Astrocyte (in vitro differentiated cells and primary cell): ENCODE measurements around the gene NOMO2. TPM values are rescaled to one million over a fixed set of nuclear protein-coding genes. Genes with fewer than 3 reads are reported as not detected.
"Not testable (repeated sequence)": the region's sequence is repeated elsewhere in the genome, so short reads cannot be mapped to it uniquely, and the experiment has no call there.

ENCODE experiments used
- DNase-seq: peaks from one replicate; pipeline ENCODE4 v3.0.0-alpha.2; 2010; ENCODE audit warnings: low read depth
- FAIRE-seq: peaks from 2 replicates; lab custom pipeline; 2011; peaks lifted over from hg19 to GRCh38; lab: Jason Lieb, UNC
- H2AFZ ChIP-seq: 2 replicates; pipeline ENCODE4 v1.6.0; 2012; ENCODE audit warnings: low read depth, low read length, inconsistent platforms
- H3K27ac ChIP-seq: 2 replicates; pipeline ENCODE4 v1.5.1; 2011; ENCODE audit warnings: low read depth, low read length, inconsistent platforms
- H3K27me3 ChIP-seq: 2 replicates; pipeline ENCODE4 v1.6.0; 2011; ENCODE audit warnings: low read length, inconsistent platforms; ENCODE audit not compliant: insufficient read depth
- H3K36me3 ChIP-seq: 2 replicates; pipeline ENCODE4 v1.5.1; 2011; ENCODE audit warnings: low read length, inconsistent platforms; ENCODE audit not compliant: insufficient read depth
- H3K4me1 ChIP-seq: 2 replicates; pipeline ENCODE4 v1.5.1; 2011; ENCODE audit warnings: low read length, inconsistent platforms; ENCODE audit not compliant: insufficient read depth
- H3K4me2 ChIP-seq: 2 replicates; pipeline ENCODE4 v1.6.0; 2012; ENCODE audit warnings: low read length, inconsistent platforms
- H3K4me3 ChIP-seq: 2 replicates; pipeline ENCODE4 v1.5.1; 2011; ENCODE audit warnings: low read depth, mild to moderate bottlenecking, low read length, inconsistent platforms; ENCODE audit not compliant: insufficient read depth
- H3K79me2 ChIP-seq: 2 replicates; pipeline ENCODE4 v1.6.0; 2012; ENCODE audit warnings: mild to moderate bottlenecking, low read length, inconsistent platforms; ENCODE audit not compliant: insufficient read depth
- H3K9ac ChIP-seq: 2 replicates; pipeline ENCODE4 v1.6.0; 2012; ENCODE audit warnings: mild to moderate bottlenecking, low read length, inconsistent platforms
- H3K9me3 ChIP-seq: 2 replicates; pipeline ENCODE4 v1.5.1; 2012; ENCODE audit warnings: low read depth, mild to moderate bottlenecking, low read length, inconsistent platforms; ENCODE audit not compliant: insufficient read depth
- H4K20me1 ChIP-seq: 2 replicates; pipeline ENCODE4 v1.6.0; 2012; ENCODE audit warnings: low read length, inconsistent platforms; ENCODE audit not compliant: insufficient read depth
- H3K27ac Mint-ChIP-seq: one replicate; pipeline ENCODE4 v1.8.0; 2021; ENCODE audit warnings: mild to moderate bottlenecking, mixed read lengths; ENCODE audit not compliant: unreplicated experiment
- H3K27me3 Mint-ChIP-seq: one replicate; pipeline ENCODE4 v1.8.0; 2021; ENCODE audit warnings: low read depth, mixed read lengths; ENCODE audit not compliant: unreplicated experiment
- H3K36me3 Mint-ChIP-seq: one replicate; pipeline ENCODE4 v1.8.0; 2021; ENCODE audit warnings: low read depth, mixed read lengths; ENCODE audit not compliant: unreplicated experiment
- H3K4me1 Mint-ChIP-seq: one replicate; pipeline ENCODE4 v1.8.0; 2021; ENCODE audit warnings: low read depth, mixed read lengths; ENCODE audit not compliant: unreplicated experiment
- H3K4me3 Mint-ChIP-seq: one replicate; pipeline ENCODE4 v1.8.0; 2021; ENCODE audit warnings: mild to moderate bottlenecking, moderate library complexity, mixed read lengths; ENCODE audit not compliant: unreplicated experiment
- H3K9me3 Mint-ChIP-seq: one replicate; pipeline ENCODE4 v1.8.0; 2021; ENCODE audit warnings: mild to moderate bottlenecking, mixed read lengths; ENCODE audit not compliant: unreplicated experiment
- total RNA-seq: library from RNA; stranded (reverse); gene quantifications from 2 replicates; pipeline ENCODE4 v1.2.1, GENCODE V29; 2021

NOMO2 gene
- total RNA-seq, 1 donor from 2014 or later: 269 TPM

GRCh38 chr16:18560416-18561220, 1.3 kb downstream of the NOMO2 start:
- not testable (repeated sequence) for H3K27ac Mint-ChIP-seq, H3K9me3 Mint-ChIP-seq, DNase-seq, H2AFZ ChIP-seq, H3K36me3 Mint-ChIP-seq, H3K27me3 Mint-ChIP-seq, H3K4me1 Mint-ChIP-seq, H3K36me3 ChIP-seq, H4K20me1 ChIP-seq, FAIRE-seq, H3K27ac ChIP-seq, H3K27me3 ChIP-seq, H3K9me3 ChIP-seq, H3K4me1 ChIP-seq
- Histone ChIP-seq H3K9ac (peak overlapping the region; percentile 67), H3K79me2 (peaks cover 11% of the 10 kb centered on the region), H3K4me3 (peak overlapping the region; percentile 52), H3K4me2 (peak overlapping the region; percentile 78)
- H3K4me3 Mint-ChIP-seq: peak overlapping the region; percentile 81

DNA sequence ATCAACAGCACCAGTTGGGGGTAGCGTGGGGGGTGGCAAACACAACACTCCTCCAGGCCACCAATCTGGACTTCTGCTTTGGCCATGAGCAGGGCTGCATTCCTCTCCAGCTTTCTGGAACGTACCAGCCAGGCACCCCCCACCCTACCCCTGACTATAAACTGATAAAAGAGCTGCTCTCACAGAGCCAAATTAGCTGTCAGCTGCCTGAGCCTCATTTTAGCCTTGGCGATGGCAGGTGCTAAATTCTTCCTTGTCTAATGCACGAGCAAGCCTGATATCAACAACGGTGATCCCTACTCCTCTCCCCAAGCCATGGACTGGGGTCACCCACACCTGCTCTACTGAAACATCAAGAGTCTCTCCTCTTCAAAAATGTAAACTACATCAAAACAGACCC, 8.2 kb downstream of the NOMO2 start:
- H3K9ac ChIP-seq, H3K36me3 Mint-ChIP-seq, H3K4me2 ChIP-seq, H3K9me3 Mint-ChIP-seq, H3K4me3 Mint-ChIP-seq, H3K4me1 Mint-ChIP-seq, H3K79me2 ChIP-seq, H3K4me3 ChIP-seq, FAIRE-seq, H3K27ac ChIP-seq, H4K20me1 ChIP-seq, H3K36me3 ChIP-seq, H3K4me1 ChIP-seq, DNase-seq, H2AFZ ChIP-seq, H3K9me3 ChIP-seq, H3K27ac Mint-ChIP-seq, H3K27me3 ChIP-seq, H3K27me3 Mint-ChIP-seq: not testable (repeated sequence)

DNA sequence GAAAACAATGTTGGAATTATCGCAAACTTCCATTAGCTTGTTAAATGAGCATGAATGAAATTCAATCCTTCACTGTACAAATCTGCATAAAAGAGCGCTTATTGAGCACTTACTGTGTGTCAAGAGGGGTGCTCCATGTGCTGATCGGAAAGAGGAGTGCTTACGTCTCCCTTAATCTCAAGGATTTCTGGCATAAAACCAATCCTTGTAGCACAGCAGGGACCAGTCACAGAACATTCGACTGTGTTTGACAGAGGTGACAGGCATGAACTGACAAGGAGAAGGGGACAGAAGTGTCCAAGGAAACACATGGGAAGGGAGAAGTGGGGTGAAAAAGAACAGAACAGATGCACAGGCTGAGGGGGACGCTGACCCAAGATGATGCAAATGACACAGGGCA, 14.5 kb downstream of the NOMO2 start:
- not testable (repeated sequence) for H3K4me1 Mint-ChIP-seq, H4K20me1 ChIP-seq, H3K27me3 Mint-ChIP-seq, H3K4me1 ChIP-seq, H3K4me3 ChIP-seq, H3K9ac ChIP-seq, H3K4me3 Mint-ChIP-seq, H3K9me3 Mint-ChIP-seq, H3K27ac ChIP-seq, DNase-seq, FAIRE-seq, H3K36me3 ChIP-seq, H3K9me3 ChIP-seq, H3K27me3 ChIP-seq, H2AFZ ChIP-seq, H3K79me2 ChIP-seq, H3K36me3 Mint-ChIP-seq, H3K27ac Mint-ChIP-seq, H3K4me2 ChIP-seq

GRCh38 chr16:18546853-18547252, 15.0 kb downstream of the NOMO2 start:
- H3K9me3 Mint-ChIP-seq, DNase-seq, H3K4me1 Mint-ChIP-seq, H4K20me1 ChIP-seq, H3K27me3 Mint-ChIP-seq, FAIRE-seq, H3K27me3 ChIP-seq, H3K4me1 ChIP-seq, H3K4me2 ChIP-seq, H2AFZ ChIP-seq, H3K36me3 ChIP-seq, H3K9ac ChIP-seq, H3K4me3 Mint-ChIP-seq, H3K4me3 ChIP-seq, H3K79me2 ChIP-seq, H3K9me3 ChIP-seq, H3K27ac Mint-ChIP-seq, H3K27ac ChIP-seq, H3K36me3 Mint-ChIP-seq: not testable (repeated sequence)

DNA sequence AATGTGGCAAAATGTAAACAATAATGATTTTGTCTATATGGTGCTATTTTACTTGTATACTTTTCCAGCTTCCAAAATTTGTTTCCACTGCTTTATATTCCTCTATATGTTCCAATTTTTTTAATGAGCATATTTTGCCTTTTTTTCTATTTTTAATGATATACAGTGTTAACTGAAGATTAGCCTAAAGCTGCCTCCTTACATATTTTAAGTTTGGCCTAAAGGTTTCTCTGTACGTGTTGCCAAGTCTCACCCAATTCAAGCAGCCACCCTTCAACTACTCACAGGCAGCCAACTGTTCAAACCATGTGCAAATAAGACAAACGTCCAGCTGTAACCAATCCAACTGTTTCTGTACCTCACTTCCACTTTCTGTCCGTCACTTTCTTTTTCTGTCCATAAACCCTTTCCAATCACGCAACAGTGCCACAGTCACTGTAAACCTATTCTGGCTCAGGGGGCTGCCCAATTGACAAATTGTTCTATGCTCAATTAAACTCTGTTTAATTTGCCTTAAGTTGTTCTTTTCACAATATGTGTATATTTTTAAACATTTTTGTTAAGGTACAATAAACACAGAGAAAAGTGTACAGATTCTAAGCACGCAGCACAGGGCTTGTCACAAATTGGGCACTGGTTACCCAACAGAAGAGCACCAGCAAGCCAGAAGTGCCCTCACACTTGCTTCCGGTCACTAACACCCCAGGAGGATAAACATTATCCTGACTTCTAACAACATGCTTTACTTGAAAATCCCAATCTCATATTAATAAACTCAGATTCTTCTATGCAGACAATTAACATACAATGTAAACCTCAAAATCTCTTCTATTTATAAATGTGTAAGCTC, 17.4 kb downstream of the NOMO2 start:
- H3K9ac ChIP-seq, H3K9me3 Mint-ChIP-seq, H3K4me2 ChIP-seq, H3K4me1 ChIP-seq, H4K20me1 ChIP-seq, H3K27ac Mint-ChIP-seq, DNase-seq, H3K79me2 ChIP-seq, H3K27me3 ChIP-seq, H3K36me3 ChIP-seq, H3K4me1 Mint-ChIP-seq, H3K9me3 ChIP-seq, H3K27me3 Mint-ChIP-seq, H2AFZ ChIP-seq, H3K36me3 Mint-ChIP-seq, H3K4me3 Mint-ChIP-seq, H3K4me3 ChIP-seq, FAIRE-seq, H3K27ac ChIP-seq: not testable (repeated sequence)

GRCh38 chr16:18541912-18542311, 20.0 kb downstream of the NOMO2 start:
- not testable (repeated sequence) for H2AFZ ChIP-seq, H3K4me3 Mint-ChIP-seq, H3K4me3 ChIP-seq, H4K20me1 ChIP-seq, H3K4me2 ChIP-seq, H3K4me1 Mint-ChIP-seq, H3K9me3 Mint-ChIP-seq, H3K4me1 ChIP-seq, H3K27me3 ChIP-seq, DNase-seq, H3K9ac ChIP-seq, H3K27me3 Mint-ChIP-seq, H3K79me2 ChIP-seq, H3K9me3 ChIP-seq, H3K27ac Mint-ChIP-seq, H3K27ac ChIP-seq, H3K36me3 ChIP-seq, H3K36me3 Mint-ChIP-seq, FAIRE-seq
